HCT116 (cell line): ENCODE results near the gene TTLL11. TPM values are rescaled to one million over a fixed set of nuclear protein-coding genes. Genes with fewer than 3 reads are reported as not detected.

Experiments
- ATAC-seq: fragments of 200-7000 bp; cut with Tn5 transposase; 2 replicates; pipeline ENCODE4 v1.9.1; 2020; ENCODE audit warnings: mild to moderate bottlenecking, moderate library complexity
- BruUV-seq: library from RNA; stranded (reverse); fragments of 400-500 nt; replicated peaks from 2 replicates; lab custom pipeline; 2021; lab: Mats Ljungman, UMichigan
- CTCF ChIA-PET: fragments of 300-600 bp; sonication (Branson Sonifier 250); formaldehyde crosslinking; loops from one replicate; lab custom pipeline; 2021; ENCODE audit warnings: antibody characterized with exemption; lab: Charles Lee
- POLR2A ChIA-PET: fragments of 300-600, 350-600 bp; sonication (Branson Sonifier 250); formaldehyde crosslinking; loops from one replicate; lab custom pipeline; 2021; ENCODE audit warnings: antibody characterized with exemption; lab: Charles Lee
- RAD21 ChIA-PET, 2 experiments: fragments of 300-600 bp; sonication (Branson Sonifier 250); formaldehyde crosslinking; loops; one replicate each; lab custom pipeline; 2023; ENCODE audit warnings: low total read pairs in 2 of 2; ENCODE audit not compliant: uncharacterized antibody in 2 of 2, unreplicated experiment in 2 of 2, low non-redundant PET in 1 of 2; lab: Charles Lee
- DNase-seq: peaks from one replicate; pipeline ENCODE4 v3.0.0-alpha.2; 2010; ENCODE audit warnings: low read depth, low spot score
- H2AFZ ChIP-seq: fragments of 200-600 bp; shearing (Covaris generic), sonication (generic); 2 replicates; pipeline ENCODE4 v1.6.1; 2017; ENCODE audit warnings: low read depth, mixed run types, mixed read lengths, antibody characterized with exemption, low read length; ENCODE audit not compliant: poor library complexity, severe bottlenecking
- H3K27ac ChIP-seq: 2 replicates; pipeline ENCODE4 v1.5.1; 2012; ENCODE audit warnings: low read depth, low read length
- H3K27me3 ChIP-seq: fragments of 200-600 bp; sonication (generic); 2 replicates; pipeline ENCODE4 v1.6.1; 2016; ENCODE audit warnings: mixed run types, low read length, mixed read lengths; ENCODE audit not compliant: insufficient read depth
- H3K36me3 ChIP-seq, 2 experiments: fragments of 200-500 bp in 1 of 2; fragments of 200-600 bp in 1 of 2; sonication (Bioruptor generic) in 1 of 2; sonication (generic) in 1 of 2; 2 replicates each; pipeline versions ENCODE4 v1.5.1 to v1.6.1; 2014 to 2016; ENCODE audit warnings: low read length in 2 of 2, inconsistent platforms in 1 of 2, mixed read lengths in 1 of 2, mixed run types in 1 of 2; ENCODE audit not compliant: insufficient read depth in 2 of 2, control insufficient read depth in 1 of 2
- H3K4me1 ChIP-seq, 2 experiments: fragments of 200-600 bp in 1 of 2; sonication (generic) in 1 of 2; 2 replicates each; pipeline versions ENCODE4 v1.5.1 to v1.6.1; 2012 to 2017; ENCODE audit warnings: low read length in 2 of 2, inconsistent platforms in 1 of 2, mild to moderate bottlenecking in 1 of 2, mixed read lengths in 1 of 2, mixed run types in 1 of 2, moderate library complexity in 1 of 2; ENCODE audit not compliant: insufficient read depth in 2 of 2, control insufficient read depth in 1 of 2
- H3K4me2 ChIP-seq: fragments of 200-600 bp; sonication (generic); 2 replicates; pipeline ENCODE4 v1.6.1; 2017; ENCODE audit warnings: mixed run types, low read length, mixed read lengths
- H3K4me3 ChIP-seq, 2 experiments: fragments of 200-600 bp in 1 of 2; sonication (generic) in 1 of 2; replicated peaks in 1 of 2; 2 replicates each; pipeline ENCODE4 v1.5.1; 2011 to 2016; ENCODE audit warnings: low read length in 2 of 2, control low read depth in 1 of 2, low read depth in 1 of 2, mild to moderate bottlenecking in 1 of 2, mixed read lengths in 1 of 2, mixed run types in 1 of 2
- H3K79me2 ChIP-seq: fragments of 200-600 bp; sonication (generic); 2 replicates; pipeline ENCODE4 v1.6.1; 2017; ENCODE audit warnings: mild to moderate bottlenecking, mixed run types, low read length, moderate library complexity, mixed read lengths; ENCODE audit not compliant: insufficient read depth
- H3K9ac ChIP-seq: fragments of 200-600 bp; sonication (generic); 2 replicates; pipeline ENCODE4 v1.6.1; 2016; ENCODE audit warnings: low read length, mixed read lengths
- H3K9me2 ChIP-seq: fragments of 200-600 bp; sonication (generic), shearing (Covaris generic); 2 replicates; pipeline ENCODE4 v1.6.1; 2017; ENCODE audit warnings: mixed run types, mild to moderate bottlenecking, moderate library complexity; ENCODE audit not compliant: insufficient read depth
- H3K9me3 ChIP-seq, 2 experiments: fragments of 200-500 bp in 1 of 2; fragments of 200-600 bp in 1 of 2; sonication (Bioruptor generic) in 1 of 2; sonication (generic) in 1 of 2; 2 replicates each; pipeline ENCODE4 v1.6.1; 2014 to 2017; ENCODE audit warnings: low read length in 2 of 2, mixed read lengths in 2 of 2, inconsistent platforms in 1 of 2, low read depth in 1 of 2, mild to moderate bottlenecking in 1 of 2, mixed run types in 1 of 2, moderate library complexity in 1 of 2; ENCODE audit not compliant: control insufficient read depth in 1 of 2, insufficient read depth in 1 of 2
- H4K20me1 ChIP-seq: fragments of 200-600 bp; sonication (generic), shearing (Covaris generic); 2 replicates; pipeline ENCODE4 v1.6.1; 2017; ENCODE audit warnings: mixed run types, mild to moderate bottlenecking, moderate library complexity; ENCODE audit not compliant: insufficient read depth
- CBX3 ChIP-seq: IDR thresholded peaks from 2 replicates; pipeline ENCODE4 v1.6.1; 2012; ENCODE audit warnings: low read depth
- CEBPB ChIP-seq: IDR thresholded peaks from 2 replicates; pipeline ENCODE4 v1.6.1; 2012; ENCODE audit warnings: low read depth
- EGR1 ChIP-seq: IDR thresholded peaks from 2 replicates; pipeline ENCODE4 v1.6.1; 2012; ENCODE audit warnings: low read depth
- FOSL1 ChIP-seq: IDR thresholded peaks from 2 replicates; pipeline ENCODE4 v1.6.1; 2012; ENCODE audit warnings: low read depth
- RAD21 ChIP-seq: IDR thresholded peaks from 2 replicates; pipeline ENCODE4 v1.6.1; 2012; ENCODE audit warnings: low read depth, mild to moderate bottlenecking
- REST ChIP-seq: IDR thresholded peaks from 2 replicates; pipeline ENCODE4 v1.6.1; 2012; ENCODE audit warnings: low read depth
- SIN3A ChIP-seq: IDR thresholded peaks from 2 replicates; pipeline ENCODE4 v1.6.1; 2012; ENCODE audit warnings: low read depth
- SP1 ChIP-seq: IDR thresholded peaks from 2 replicates; pipeline ENCODE4 v1.6.1; 2012; ENCODE audit warnings: low read depth
- SRF ChIP-seq: IDR thresholded peaks from 2 replicates; pipeline ENCODE4 v1.6.1; 2012; ENCODE audit warnings: low read depth
- ZBTB33 ChIP-seq: IDR thresholded peaks from 2 replicates; pipeline ENCODE4 v1.6.1; 2011; ENCODE audit warnings: mild to moderate bottlenecking, low read length, moderate library complexity; ENCODE audit not compliant: insufficient replicate concordance; ENCODE audit errors: extremely low read depth
- ZFX ChIP-seq: fragments of 450-650 bp; IDR thresholded peaks from 2 replicates; pipeline ENCODE4 v1.6.1; 2017
- intact Hi-C: fragments of 100-400 bp; cut with micrococcal nuclease; formaldehyde crosslinking; loops from 2 replicates; pipeline ENCODE4 v1.10.0; 2022
- total RNA-seq: library from RNA; stranded (reverse); gene quantifications from one replicate; pipeline ENCODE4 v1.2.1, GENCODE V29; 2021; ENCODE audit not compliant: unreplicated experiment
- TF ChIP-seq, protein P1 (sequence below): IDR thresholded peaks from 2 replicates; pipeline ENCODE4 v1.6.1; 2012
- TF ChIP-seq, protein P2 (sequence below), 3 experiments: fragments of 200-600 bp in 1 of 3; sonication (generic) in 1 of 3; IDR thresholded peaks in 2 of 3; conservative IDR thresholded peaks in 1 of 3; 2 replicates each; pipeline ENCODE4 v1.5.1; 2012 to 2017; ENCODE audit warnings: low read depth in 2 of 3, low read length in 2 of 3, antibody characterized with exemption in 1 of 3, borderline replicate concordance in 1 of 3, control low read depth in 1 of 3, mild to moderate bottlenecking in 1 of 3, mixed read lengths in 1 of 3, mixed run types in 1 of 3, moderate library complexity in 1 of 3; ENCODE audit not compliant: insufficient read depth in 1 of 3

Gene TTLL11
- total RNA-seq, 1 experiment from 2014 or later, result 2.2 TPM

- H3K79me2 ChIP-seq, result no peaks in the 10 kb centered on the region
- intact Hi-C loops, result no loop called here
- H3K9me3 ChIP-seq, result no peaks in the 10 kb centered on the region
- H3K4me3 ChIP-seq, result no peak overlapping the region
- no peaks in the 10 kb centered on the region for H3K9me2 ChIP-seq
- H3K4me1 ChIP-seq, result no peaks in the 10 kb centered on the region
- no TSS peak for BruUV-seq
- POLR2A ChIA-PET, result no interaction called here
- RAD21 ChIA-PET, result no interaction called here
- no peak overlapping the region for H2AFZ ChIP-seq
- no peak overlapping the region for H3K9ac ChIP-seq
- ATAC-seq (no peak), DNase-seq (no peak)
- no peak overlapping the region for H3K4me2 ChIP-seq
- no peak for TF ChIP-seq SRF
- no peak for TF ChIP-seq FOSL1
- TF ChIP-seq, protein P1, sequence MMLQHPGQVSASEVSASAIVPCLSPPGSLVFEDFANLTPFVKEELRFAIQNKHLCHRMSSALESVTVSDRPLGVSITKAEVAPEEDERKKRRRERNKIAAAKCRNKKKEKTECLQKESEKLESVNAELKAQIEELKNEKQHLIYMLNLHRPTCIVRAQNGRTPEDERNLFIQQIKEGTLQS, result no peak
- no peak for TF ChIP-seq ZFX
- TF ChIP-seq SP1, result no peak
- TF ChIP-seq CBX3, result no peak
- TF ChIP-seq EGR1, result no peak
- TF ChIP-seq ZBTB33, result no peak
- TF ChIP-seq REST, result no peak
- no peak for TF ChIP-seq CEBPB
- no peak for TF ChIP-seq SIN3A
- TF ChIP-seq, protein P2, sequence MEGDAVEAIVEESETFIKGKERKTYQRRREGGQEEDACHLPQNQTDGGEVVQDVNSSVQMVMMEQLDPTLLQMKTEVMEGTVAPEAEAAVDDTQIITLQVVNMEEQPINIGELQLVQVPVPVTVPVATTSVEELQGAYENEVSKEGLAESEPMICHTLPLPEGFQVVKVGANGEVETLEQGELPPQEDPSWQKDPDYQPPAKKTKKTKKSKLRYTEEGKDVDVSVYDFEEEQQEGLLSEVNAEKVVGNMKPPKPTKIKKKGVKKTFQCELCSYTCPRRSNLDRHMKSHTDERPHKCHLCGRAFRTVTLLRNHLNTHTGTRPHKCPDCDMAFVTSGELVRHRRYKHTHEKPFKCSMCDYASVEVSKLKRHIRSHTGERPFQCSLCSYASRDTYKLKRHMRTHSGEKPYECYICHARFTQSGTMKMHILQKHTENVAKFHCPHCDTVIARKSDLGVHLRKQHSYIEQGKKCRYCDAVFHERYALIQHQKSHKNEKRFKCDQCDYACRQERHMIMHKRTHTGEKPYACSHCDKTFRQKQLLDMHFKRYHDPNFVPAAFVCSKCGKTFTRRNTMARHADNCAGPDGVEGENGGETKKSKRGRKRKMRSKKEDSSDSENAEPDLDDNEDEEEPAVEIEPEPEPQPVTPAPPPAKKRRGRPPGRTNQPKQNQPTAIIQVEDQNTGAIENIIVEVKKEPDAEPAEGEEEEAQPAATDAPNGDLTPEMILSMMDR (IDR thresholded peaks at IDR 0.05 in 2 of 3, conservative IDR thresholded peaks at IDR 0.05 in 1 of 3; ENCODE audit: borderline replicate concordance in 1 of 3, insufficient read depth in 1 of 3, low read depth in 2 of 3, low read length in 2 of 3), result no peak
- TF ChIP-seq RAD21, result no peak
- no peak overlapping the region for H3K27ac ChIP-seq
- peaks cover 10% of the 10 kb centered on the region; the same call in 1 of the 2 replicates for H3K27me3 ChIP-seq
- H4K20me1 ChIP-seq, result no peaks in the 10 kb centered on the region
- no peaks in the 10 kb centered on the region for H3K36me3 ChIP-seq
- CTCF ChIA-PET, result no interaction called here
Measured at GRCh38 chr9:121815546-121816448, 277.3 kb downstream of the TTLL11 start.
